Measurements from ENCODE around the gene NDUFB11.

NDUFB11 gene

GRCh38 chrX:47174376-47174775 lies 29.9 kb upstream of the NDUFB11 start:
- DNase-seq: no peak

GRCh38 chrX:47172971-47173792 lies 28.7 kb upstream of the NDUFB11 start:
- DNase-seq: no peak

GRCh38 chrX:47172549-47172948 lies 28.0 kb upstream of the NDUFB11 start:
- no peak for DNase-seq

GRCh38 chrX:47171996-47172395 lies 27.5 kb upstream of the NDUFB11 start:
- no peak for DNase-seq

- no peak for DNase-seq
Observed at GRCh38 chrX:47170861-47171692, 26.6 kb upstream of the NDUFB11 start.

- DNase-seq: no peak
Observed at GRCh38 chrX:47169726-47170515, 25.4 kb upstream of the NDUFB11 start.

- DNase-seq: no peak
Observed at GRCh38 chrX:47169273-47169672, 24.8 kb upstream of the NDUFB11 start.

GRCh38 chrX:47168495-47169073 lies 24.1 kb upstream of the NDUFB11 start:
- no peak for DNase-seq

- DNase-seq: no peak
Observed at GRCh38 chrX:47166126-47166525, 21.6 kb upstream of the NDUFB11 start.

GRCh38 chrX:47164420-47164819 lies 19.9 kb upstream of the NDUFB11 start:
- DNase-seq: no peak

- DNase-seq: no peak
Observed at GRCh38 chrX:47162927-47163583, 18.6 kb upstream of the NDUFB11 start.

GRCh38 chrX:47160781-47161180 lies 16.3 kb upstream of the NDUFB11 start:
- no peak for DNase-seq

GRCh38 chrX:47158781-47159180 lies 14.3 kb upstream of the NDUFB11 start:
- no peak for DNase-seq

- no peak for DNase-seq
Observed at GRCh38 chrX:47158131-47158530, 13.6 kb upstream of the NDUFB11 start.

GRCh38 chrX:47156611-47157520 lies 12.4 kb upstream of the NDUFB11 start:
- DNase-seq: no peak

GRCh38 chrX:47151435-47151834 lies 6.9 kb upstream of the NDUFB11 start:
- DNase-seq: no peak

GRCh38 chrX:47148946-47149345 lies 4.4 kb upstream of the NDUFB11 start:
- no peak for DNase-seq

GRCh38 chrX:47146936-47147859 lies 2.7 kb upstream of the NDUFB11 start:
- no peak for DNase-seq

GRCh38 chrX:47146121-47146935 lies 1.8 kb upstream of the NDUFB11 start:
- no peak for DNase-seq
